DLD1 (cell line): ENCODE data around the gene RPL27.
"Not testable (repeated sequence)": the region's sequence is repeated elsewhere in the genome, so short reads cannot be mapped to it uniquely, and the experiment has no call there.

ENCODE experiments used
- in situ Hi-C: cut with HindIII; loops from 2 replicates; pipeline ENCODE4 v1.10.0; 2017; ENCODE audit warnings: low sequenced_read_pairs

RPL27 gene

DNA sequence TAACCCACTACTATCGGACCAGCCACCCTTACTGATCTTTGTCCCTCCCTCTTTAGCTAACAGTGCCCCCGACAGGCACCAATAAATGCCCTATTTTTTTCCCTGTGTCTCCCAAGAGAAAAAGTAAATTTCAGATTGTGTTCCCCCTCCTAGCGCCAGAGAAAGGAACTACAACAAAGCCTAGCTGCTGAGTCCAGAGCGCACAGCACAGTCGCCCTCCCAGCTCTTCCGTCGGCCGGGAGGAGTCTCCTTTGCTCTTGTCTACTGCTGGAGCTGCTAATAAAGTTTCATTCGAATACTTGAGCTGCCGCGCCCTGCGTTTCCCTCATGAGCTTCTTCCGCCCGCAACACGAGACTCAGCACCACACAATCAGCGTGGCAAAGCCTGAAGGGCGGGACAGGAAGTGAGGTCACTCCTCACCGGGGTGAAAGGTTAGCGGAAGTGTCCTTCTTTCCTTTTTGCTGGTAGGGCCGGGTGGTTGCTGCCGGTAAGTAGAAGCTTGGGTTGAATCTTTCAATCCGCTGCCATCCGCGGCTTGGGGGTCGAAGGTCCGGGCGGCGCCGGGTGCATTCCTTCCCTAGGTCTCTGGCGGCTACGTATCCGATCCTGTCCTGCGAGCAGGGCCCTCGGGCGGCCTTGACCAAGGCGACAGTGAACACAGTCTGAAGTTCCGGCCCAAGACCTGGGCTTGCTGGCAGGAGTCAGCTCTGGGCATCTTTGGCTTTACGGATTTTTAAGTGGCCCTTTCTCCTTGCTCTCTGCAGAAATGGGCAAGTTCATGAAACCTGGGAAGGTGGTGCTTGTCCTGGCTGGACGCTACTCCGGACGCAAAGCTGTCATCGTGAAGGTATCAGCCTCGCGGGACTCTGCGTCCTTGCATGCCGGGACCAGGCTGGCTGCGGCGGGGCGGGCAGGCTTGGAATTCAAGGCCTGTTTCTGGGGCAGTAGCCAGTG, at the start of gene RPL27:
RPL27 (plus strand) TSS at position 436 of the 955 bp plus-strand sequence; CDS start at position 768, 332 bp downstream.
- in situ Hi-C loops, result no loop called here

DNA sequence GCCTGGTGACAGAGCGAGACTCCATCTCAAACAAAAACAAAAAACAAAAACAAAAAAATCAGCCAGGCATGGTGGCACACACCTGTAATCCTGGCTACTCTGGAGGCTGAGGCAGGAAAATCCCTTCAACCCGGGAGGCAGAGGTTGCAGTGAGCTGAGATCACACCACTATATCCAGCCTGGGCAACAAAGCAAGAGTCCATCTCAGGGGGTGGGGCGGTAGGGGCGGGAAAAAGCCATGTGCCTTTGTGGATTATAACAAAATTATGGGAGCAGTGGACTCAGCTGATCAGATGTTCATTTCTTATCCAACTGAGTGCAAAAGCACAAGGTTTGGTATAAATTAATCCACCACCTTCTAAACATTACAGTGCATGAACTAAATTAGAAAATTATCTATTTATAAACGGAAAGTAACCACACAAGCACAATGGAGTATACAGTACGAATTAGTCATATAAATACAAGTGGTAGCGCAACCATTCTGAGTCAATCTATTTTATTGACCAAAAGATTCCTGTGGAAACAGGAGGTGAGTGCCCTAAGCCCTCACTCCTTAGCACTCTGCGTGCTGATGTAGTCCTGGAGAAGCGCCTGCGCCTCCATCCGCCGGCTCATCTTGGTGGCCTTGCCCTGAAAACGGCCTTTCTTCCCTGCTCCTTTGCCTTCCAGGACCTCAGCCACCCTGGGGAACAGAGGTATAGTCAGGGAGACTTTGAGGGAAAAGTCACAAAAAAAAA, 48.0 kb upstream of the RPL27 start:
- in situ Hi-C loops, result no loop called here

DNA sequence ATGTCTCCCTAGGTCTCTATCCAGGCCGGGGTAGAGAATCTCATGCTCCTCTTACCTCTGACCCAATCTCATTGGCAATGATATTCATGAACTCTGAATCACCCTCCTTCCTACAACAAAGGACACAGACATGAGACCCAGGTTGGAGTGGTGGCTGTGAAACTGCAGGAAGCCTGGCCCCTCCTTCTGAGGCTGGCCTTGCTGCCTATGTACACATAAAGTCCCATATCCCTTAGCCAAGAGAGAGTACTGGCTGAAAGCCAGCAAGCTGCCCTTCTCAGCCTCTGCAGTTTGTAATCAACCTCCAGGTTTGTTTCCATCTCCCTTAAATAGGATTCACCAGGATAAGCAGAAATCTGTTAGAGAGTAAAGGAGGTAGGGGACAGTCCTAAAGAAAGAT, 44.5 kb upstream of the RPL27 start:
- in situ Hi-C loops, result no loop called here

- in situ Hi-C loops, result no loop called here
Observed at GRCh38 chr17:42964161-42964932, 33.9 kb upstream of the RPL27 start, which contains the start of gene AARSD1. Gene AARSD1 (minus strand): TSS chr17:42964454. CDS start chr17:42964440, 14 bp downstream.

DNA sequence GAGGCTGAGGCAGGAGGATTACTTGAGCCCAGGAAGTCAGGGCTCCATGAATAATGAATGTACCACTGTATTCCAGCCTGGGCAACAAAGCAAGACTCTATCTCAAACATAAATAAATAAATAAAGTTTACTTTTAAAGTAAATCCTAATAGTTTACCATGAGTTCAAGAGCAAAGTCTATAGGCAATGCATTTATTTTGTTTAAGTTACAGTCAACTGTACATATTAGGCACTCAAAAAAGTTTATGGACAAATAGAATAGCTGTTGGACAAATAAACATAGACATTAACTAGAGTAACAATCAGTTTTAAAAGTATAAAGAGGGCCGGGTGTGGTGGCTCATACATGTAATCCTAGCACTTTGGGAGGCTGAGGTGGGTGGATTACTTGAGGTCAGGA, 30.3 kb upstream of the RPL27 start:
- in situ Hi-C loops, result no loop called here

DNA sequence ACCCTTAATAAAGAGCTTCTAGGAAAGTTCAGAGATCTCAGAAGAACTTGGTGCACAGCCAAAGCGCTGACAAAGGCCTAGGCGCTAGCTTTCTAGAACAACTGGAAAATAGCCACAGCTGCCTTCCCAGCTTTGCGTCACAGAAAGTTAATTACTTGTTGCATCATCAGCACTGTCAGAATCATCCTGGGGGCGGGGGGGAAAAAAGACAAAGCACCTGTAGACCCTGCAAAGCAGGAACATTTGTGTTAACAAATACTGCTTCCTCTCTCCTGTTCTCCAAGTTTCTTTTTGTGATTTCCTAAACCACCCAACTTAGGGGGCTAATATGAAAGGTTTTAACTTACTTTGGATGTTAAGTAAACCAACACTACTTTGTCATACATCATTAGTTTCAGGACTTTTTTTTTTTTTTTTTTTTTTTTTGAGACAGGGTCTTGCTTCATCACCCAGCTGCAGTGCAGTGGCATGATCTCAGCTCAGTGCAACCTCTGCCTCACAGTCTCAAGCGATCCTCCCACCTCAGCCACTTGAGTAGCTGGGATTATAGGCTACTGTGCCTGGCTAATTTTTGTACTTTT, 29.1 kb upstream of the RPL27 start:
- in situ Hi-C loops, result no loop called here

DNA sequence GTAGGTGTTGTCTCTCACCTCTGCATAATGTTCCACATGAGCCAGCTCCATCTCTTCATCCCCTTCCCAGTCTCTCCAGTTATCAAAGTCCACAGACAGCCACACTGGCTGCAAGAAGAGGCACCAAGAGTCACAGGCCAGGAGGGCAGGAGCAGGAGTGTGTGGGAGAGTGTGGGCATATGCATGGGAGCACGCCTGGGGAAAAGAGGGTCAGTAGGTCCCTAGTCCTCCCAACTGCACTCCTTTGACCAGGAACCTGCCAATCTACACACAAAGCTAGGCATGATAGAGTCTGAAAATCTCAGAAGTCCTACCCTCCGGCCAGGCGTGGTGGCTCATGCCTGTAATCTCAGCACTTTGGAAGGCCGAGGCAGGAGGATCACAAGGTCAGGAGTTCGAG, 26.6 kb upstream of the RPL27 start:
- in situ Hi-C loops, result no loop called here

GRCh38 chr17:42973323-42973722, 24.9 kb upstream of the RPL27 start:
- in situ Hi-C loops, result not testable (repeated sequence)

- in situ Hi-C loops, result no loop called here
Observed at GRCh38 chr17:42975265-42975664, 23.0 kb upstream of the RPL27 start.

GRCh38 chr17:42975701-42976100, 22.5 kb upstream of the RPL27 start:
- in situ Hi-C loops, result not testable (repeated sequence)

DNA sequence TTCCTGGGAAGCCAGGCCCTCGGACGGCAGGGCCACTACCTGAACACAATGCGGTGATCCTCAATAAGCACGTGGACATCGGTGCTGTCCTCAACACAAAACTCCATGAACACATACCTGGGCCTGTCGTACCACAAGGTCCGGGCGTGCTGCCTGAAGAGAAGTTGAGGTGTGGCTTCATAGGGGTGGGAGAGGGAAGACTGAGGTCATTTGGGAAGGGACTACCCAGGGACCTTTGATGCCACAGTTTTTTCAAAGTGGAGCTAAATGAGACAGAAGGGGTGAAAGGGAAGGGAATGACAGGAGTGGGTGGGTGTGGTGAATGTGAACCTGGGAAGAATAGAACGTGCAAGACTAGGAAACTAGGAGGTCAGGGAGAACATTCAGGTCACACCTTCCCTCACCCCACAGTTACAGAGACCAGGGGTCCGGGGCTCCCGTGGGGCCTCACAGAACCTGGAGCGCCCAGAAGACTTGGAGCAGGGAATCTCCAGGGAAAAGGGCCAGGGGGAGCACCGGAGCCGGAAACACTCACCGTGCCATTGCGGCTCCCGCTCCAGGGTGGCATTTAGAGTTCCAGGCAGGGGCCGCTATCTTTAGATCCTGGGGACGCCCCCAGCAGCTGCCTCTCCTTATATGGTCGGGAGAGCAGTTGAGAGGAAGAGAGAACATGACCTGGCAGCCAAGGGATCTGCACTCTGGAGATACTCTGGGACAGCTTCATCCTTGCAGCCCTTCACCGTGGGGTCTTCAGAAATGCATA, 18.5 kb upstream of the RPL27 start, which contains the start of gene PTGES3L:
PTGES3L (minus strand) TSS at position 570 of the 763 bp plus-strand sequence; CDS start at position 543, 27 bp downstream.
- in situ Hi-C loops, result no loop called here

DNA sequence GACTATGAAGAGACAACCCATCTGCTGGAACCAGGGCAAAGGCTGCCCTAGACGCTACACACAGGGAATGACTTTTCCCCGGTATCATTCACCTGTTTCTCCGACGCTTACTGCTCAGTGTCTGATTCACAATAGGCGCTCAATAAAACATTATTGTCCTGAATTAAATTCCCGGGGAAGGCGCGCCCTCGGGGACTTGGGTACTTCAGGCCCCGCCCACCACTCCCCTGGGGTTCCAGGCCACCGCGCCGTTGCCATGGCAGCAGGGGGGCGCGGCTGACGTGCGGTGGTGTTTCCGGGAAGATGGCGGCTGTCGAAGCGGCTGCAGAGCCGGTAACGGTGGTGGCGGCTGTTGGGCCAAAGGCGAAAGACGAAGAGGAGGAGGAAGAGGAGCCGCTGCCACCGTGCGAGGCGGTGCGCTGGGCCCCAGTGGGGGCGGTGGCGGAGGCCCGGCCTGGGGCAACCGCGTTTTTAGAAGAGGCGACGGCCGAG, 17.9 kb upstream of the RPL27 start, which contains the start of gene RUNDC1:
RUNDC1 (plus strand) TSS at position 292 of the 492 bp plus-strand sequence; CDS start at position 304, 12 bp downstream.
- in situ Hi-C loops, result no loop called here

- in situ Hi-C loops, result no loop called here
Observed at GRCh38 chr17:42980766-42981397, 17.3 kb upstream of the RPL27 start.

DNA sequence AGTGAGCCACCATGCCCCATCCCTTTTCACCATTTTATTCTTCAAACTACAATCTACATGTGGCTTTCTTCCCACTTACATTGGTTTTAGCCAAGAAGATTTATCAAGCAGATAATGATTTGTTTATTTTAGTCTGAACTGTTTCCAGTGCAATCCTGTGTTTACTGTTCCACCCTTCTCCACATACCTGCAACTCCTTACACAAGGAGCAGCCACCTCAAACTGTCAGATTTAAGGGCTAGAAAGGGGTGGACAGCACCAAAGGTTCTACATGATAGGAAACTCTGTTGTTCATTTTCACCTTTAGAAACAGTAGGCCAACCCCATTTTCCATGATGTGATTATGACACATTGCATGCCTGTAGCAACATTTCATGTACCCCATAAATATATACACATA, 16.0 kb upstream of the RPL27 start:
- in situ Hi-C loops, result no loop called here

GRCh38 chr17:42985225-42985624, 13.0 kb upstream of the RPL27 start:
- in situ Hi-C loops, result no loop called here

DNA sequence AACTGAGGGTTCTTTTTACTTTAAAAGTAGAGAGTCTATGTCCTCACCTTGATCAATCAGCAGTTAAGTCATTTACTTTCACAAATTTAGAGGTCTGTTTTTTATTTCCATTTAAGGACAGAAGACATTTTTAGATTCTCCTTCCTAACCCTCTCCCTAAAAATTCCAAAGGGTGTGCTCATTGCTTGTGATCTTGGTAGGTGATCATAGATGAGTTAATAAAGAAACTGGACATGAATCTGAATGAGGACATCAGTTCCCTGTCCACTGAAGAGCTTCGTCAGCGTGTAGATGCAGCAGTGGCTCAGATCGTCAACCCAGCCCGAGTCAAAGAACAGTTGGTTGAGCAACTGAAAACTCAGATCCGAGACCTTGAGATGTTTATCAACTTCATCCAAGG, 9.1 kb upstream of the RPL27 start:
- in situ Hi-C loops, result no loop called here

- in situ Hi-C loops, result no loop called here
Observed at GRCh38 chr17:42989726-42990652, 8.2 kb upstream of the RPL27 start.

GRCh38 chr17:42991471-42991870, 6.7 kb upstream of the RPL27 start:
- in situ Hi-C loops, result no loop called here
